Type B pancreatic cell (in vitro differentiated cells): ENCODE measurements around the gene GM2A. TPM values are rescaled to one million over a fixed set of nuclear protein-coding genes. Genes with fewer than 3 reads are reported as not detected.

Source experiments
- DNase-seq: peaks from one replicate; pipeline ENCODE4 v3.0.0; 2021; ENCODE audit warnings: mixed read lengths; ENCODE audit not compliant: unreplicated experiment; ENCODE audit errors: extremely low spot score
- H3K27ac Mint-ChIP-seq: 2 replicates; pipeline ENCODE4 v1.8.0; 2021; ENCODE audit warnings: mild to moderate bottlenecking, mixed read lengths
- H3K27me3 Mint-ChIP-seq: 2 replicates; pipeline ENCODE4 v1.8.0; 2021; ENCODE audit warnings: mixed read lengths
- H3K36me3 Mint-ChIP-seq: 2 replicates; pipeline ENCODE4 v1.8.0; 2021; ENCODE audit warnings: mixed read lengths
- H3K4me1 Mint-ChIP-seq: one replicate; pipeline ENCODE4 v1.8.0; 2021; ENCODE audit warnings: mixed read lengths; ENCODE audit not compliant: unreplicated experiment
- H3K4me3 Mint-ChIP-seq: 2 replicates; pipeline ENCODE4 v1.8.0; 2021; ENCODE audit warnings: mild to moderate bottlenecking, mixed read lengths
- H3K9me3 Mint-ChIP-seq: 2 replicates; pipeline ENCODE4 v1.8.0; 2021; ENCODE audit warnings: mixed read lengths
- total RNA-seq: library from RNA; stranded (reverse); gene quantifications from 2 replicates; pipeline ENCODE4 v1.2.1, GENCODE V29; 2021; ENCODE audit warnings: low replicate concordance
- TF ChIP-seq, protein P1 (sequence below): fragments of 200-600 bp; sonication (generic); conservative IDR thresholded peaks from 2 replicates; pipeline ENCODE4 v1.5.0; 2021; ENCODE audit warnings: antibody characterized with exemption, mild to moderate bottlenecking

GM2A gene
- total RNA-seq, 1 donor from 2014 or later = 38.1 TPM

GRCh38 chr5:151213803-151214613 is 39.0 kb upstream of the GM2A start:
- TF ChIP-seq, protein P1, sequence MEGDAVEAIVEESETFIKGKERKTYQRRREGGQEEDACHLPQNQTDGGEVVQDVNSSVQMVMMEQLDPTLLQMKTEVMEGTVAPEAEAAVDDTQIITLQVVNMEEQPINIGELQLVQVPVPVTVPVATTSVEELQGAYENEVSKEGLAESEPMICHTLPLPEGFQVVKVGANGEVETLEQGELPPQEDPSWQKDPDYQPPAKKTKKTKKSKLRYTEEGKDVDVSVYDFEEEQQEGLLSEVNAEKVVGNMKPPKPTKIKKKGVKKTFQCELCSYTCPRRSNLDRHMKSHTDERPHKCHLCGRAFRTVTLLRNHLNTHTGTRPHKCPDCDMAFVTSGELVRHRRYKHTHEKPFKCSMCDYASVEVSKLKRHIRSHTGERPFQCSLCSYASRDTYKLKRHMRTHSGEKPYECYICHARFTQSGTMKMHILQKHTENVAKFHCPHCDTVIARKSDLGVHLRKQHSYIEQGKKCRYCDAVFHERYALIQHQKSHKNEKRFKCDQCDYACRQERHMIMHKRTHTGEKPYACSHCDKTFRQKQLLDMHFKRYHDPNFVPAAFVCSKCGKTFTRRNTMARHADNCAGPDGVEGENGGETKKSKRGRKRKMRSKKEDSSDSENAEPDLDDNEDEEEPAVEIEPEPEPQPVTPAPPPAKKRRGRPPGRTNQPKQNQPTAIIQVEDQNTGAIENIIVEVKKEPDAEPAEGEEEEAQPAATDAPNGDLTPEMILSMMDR = no peak

GRCh38 chr5:151214614-151215545 is 38.1 kb upstream of the GM2A start:
- Mint-ChIP-seq H3K27ac (peak overlapping the region; percentile 92), H3K4me1 (peaks cover 12% of the 10 kb centered on the region), H3K9me3 (no peaks in the 10 kb centered on the region), H3K4me3 (peak overlapping the region; percentile 55), H3K36me3 (peaks cover 3% of the 10 kb centered on the region), H3K27me3 (no peaks in the 10 kb centered on the region)
- no peak for DNase-seq
- TF ChIP-seq, protein P1 = no peak

More at GRCh38 chr5:151213803-151214613, 39.0 kb upstream of the GM2A start:
- DNase-seq = peak; percentile 55
- Mint-ChIP-seq H3K27ac (peak overlapping the region; percentile 92), H3K4me1 (peaks cover 12% of the 10 kb centered on the region), H3K4me3 (no peak overlapping the region), H3K9me3 (no peaks in the 10 kb centered on the region), H3K36me3 (peaks cover 3% of the 10 kb centered on the region), H3K27me3 (no peaks in the 10 kb centered on the region)

DNA sequence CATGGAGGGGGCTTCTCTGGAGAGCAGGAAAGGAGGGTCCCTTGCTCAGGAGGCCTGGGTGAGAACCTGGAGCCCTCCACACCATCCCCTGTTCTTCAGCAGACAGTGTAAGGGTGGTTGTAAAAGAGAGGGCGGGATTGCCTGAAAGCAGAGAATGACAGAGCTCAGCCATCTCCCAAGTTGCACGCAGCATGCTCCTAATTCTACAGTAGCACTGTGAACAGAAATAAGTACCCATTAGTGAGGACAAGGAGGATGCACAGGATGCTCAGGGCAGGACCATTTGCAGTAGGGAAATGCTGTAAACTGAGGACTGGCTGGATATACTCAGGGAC is 37.5 kb upstream of the GM2A start:
- no peaks in the 10 kb centered on the region for H3K27me3 Mint-ChIP-seq
- peaks cover 12% of the 10 kb centered on the region for H3K4me1 Mint-ChIP-seq
- peak overlapping the region; percentile 55 for H3K4me3 Mint-ChIP-seq
- TF ChIP-seq, protein P1 = no peak
- H3K36me3 Mint-ChIP-seq = peaks cover 3% of the 10 kb centered on the region
- no peak for DNase-seq
- peak overlapping the region; percentile 92 for H3K27ac Mint-ChIP-seq
- H3K9me3 Mint-ChIP-seq = no peaks in the 10 kb centered on the region

DNA sequence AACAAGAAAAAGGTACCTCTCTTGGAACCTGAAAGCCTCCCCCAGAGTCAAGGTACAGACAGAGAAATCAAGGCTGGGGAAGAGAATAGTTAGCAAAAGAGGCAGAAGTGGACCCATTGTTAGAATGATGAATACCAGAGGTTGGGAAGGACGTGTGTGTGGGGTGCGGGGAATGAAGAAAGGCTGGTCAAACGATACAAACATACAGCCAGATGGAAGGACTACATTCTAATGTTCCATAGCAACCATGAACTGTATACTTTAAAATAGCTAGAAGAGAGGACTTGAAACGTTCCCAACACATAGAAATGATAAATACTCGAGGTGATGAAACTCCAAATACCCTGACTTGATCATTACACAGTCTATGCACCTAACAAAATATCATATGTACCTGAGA is 36.2 kb upstream of the GM2A start:
- DNase-seq = no peak
- H3K4me3 Mint-ChIP-seq = peak overlapping the region; percentile 21
- H3K27ac Mint-ChIP-seq = peak overlapping the region; percentile 81
- no peaks in the 10 kb centered on the region for H3K9me3 Mint-ChIP-seq
- H3K4me1 Mint-ChIP-seq = peaks cover 12% of the 10 kb centered on the region
- TF ChIP-seq, protein P1 = no peak
- H3K36me3 Mint-ChIP-seq = peaks cover 3% of the 10 kb centered on the region
- no peaks in the 10 kb centered on the region for H3K27me3 Mint-ChIP-seq

DNA sequence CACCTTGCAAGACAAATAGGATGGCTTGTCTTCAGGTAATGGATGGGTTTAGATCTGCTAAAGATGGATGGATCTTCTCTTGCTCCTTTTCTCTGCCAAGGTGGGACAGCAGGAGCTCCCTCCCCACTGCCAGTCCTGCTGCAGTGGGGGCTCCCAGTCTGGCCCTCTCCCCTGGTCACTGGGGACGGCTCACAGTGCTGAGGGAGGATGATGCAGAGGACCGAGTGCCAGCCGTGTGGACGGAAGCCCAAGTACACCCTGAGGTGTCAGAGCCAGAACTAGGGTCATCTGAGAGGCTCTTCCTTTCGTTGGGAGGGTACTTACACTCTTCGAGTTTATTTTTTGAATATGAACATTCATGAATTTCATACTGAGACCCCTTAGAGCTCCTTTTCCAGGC is 34.8 kb upstream of the GM2A start:
- Mint-ChIP-seq H3K27me3 (peaks cover 3% of the 10 kb centered on the region), H3K4me1 (peaks cover 17% of the 10 kb centered on the region), H3K4me3 (no peak overlapping the region), H3K36me3 (no peaks in the 10 kb centered on the region), H3K27ac (peak overlapping the region; percentile 25), H3K9me3 (no peaks in the 10 kb centered on the region)
- TF ChIP-seq, protein P1 = no peak
- no peak for DNase-seq
